GM12878 (cell line): ENCODE results near the gene OPRL1. TPM values are rescaled to one million over a fixed set of nuclear protein-coding genes. Genes with fewer than 3 reads are reported as not detected.

ENCODE experiments used
- ATAC-seq: fragments of 200-7000 bp; cut with Tn5 transposase; 3 replicates; pipeline ENCODE4 v1.9.1; 2020; ENCODE audit warnings: mild to moderate bottlenecking, moderate library complexity
- BruUV-seq: library from RNA; stranded (reverse); fragments of 400-500 nt; replicated peaks from 2 replicates; lab custom pipeline; 2021; lab: Mats Ljungman, UMichigan
- CTCF ChIA-PET: fragments of 300-600 bp; sonication (Branson Sonifier 250); formaldehyde crosslinking; extraction: SDS; loops from one replicate; lab custom pipeline; 2021; ENCODE audit warnings: inconsistent platforms; lab: Yijun Ruan, JAX
- POLR2A ChIA-PET: fragments of 350-600 bp; formaldehyde crosslinking; extraction: SDS; loops from one replicate; lab custom pipeline; 2021; ENCODE audit warnings: inconsistent platforms; lab: Charles Lee
- RAD21 ChIA-PET: fragments of 300-600 bp; sonication (Branson Sonifier 250); formaldehyde crosslinking; loops from one replicate; lab custom pipeline; 2023; ENCODE audit warnings: antibody characterized with exemption; ENCODE audit not compliant: unreplicated experiment; lab: Charles Lee
- SMC1A ChIA-PET: fragments of 300-600 bp; sonication (Branson Sonifier 250); formaldehyde crosslinking; loops from one replicate; lab custom pipeline; 2023; ENCODE audit not compliant: unreplicated experiment, uncharacterized antibody; lab: Charles Lee
- DNase-seq: peaks from one replicate; pipeline ENCODE4 v3.0.0-alpha.2; 2011; ENCODE audit warnings: low read depth, low spot score
- FAIRE-seq: peaks from 3 replicates; lab custom pipeline; 2011; peaks lifted over from hg19 to GRCh38; lab: Jason Lieb, UNC
- H2AFZ ChIP-seq: 2 replicates; pipeline ENCODE4 v1.6.0; 2011; ENCODE audit warnings: low read depth, low read length, control low read depth; ENCODE audit not compliant: control insufficient read depth
- H3K27ac ChIP-seq: 2 replicates; pipeline ENCODE4 v1.5.1; 2011; ENCODE audit warnings: control low read depth; ENCODE audit not compliant: control insufficient read depth, insufficient read depth
- H3K27me3 ChIP-seq, 2 experiments: replicated peaks in 1 of 2; 2 replicates each; pipeline versions ENCODE4 v1.6.0 to v1.6.1; 2011; ENCODE audit warnings: low read length in 1 of 2; ENCODE audit not compliant: control insufficient read depth in 2 of 2, insufficient read depth in 2 of 2
- H3K36me3 ChIP-seq, 2 experiments: 2 replicates each; pipeline ENCODE4 v1.5.1; 2011; ENCODE audit warnings: low read length in 1 of 2; ENCODE audit not compliant: control insufficient read depth in 2 of 2, insufficient read depth in 2 of 2
- H3K4me1 ChIP-seq: 2 replicates; pipeline ENCODE4 v1.6.1; 2011; ENCODE audit warnings: mild to moderate bottlenecking, low read length, moderate library complexity, mixed read lengths; ENCODE audit not compliant: control insufficient read depth, insufficient read depth
- H3K4me2 ChIP-seq: 2 replicates; pipeline ENCODE4 v1.6.0; 2011; ENCODE audit warnings: control low read depth; ENCODE audit not compliant: control insufficient read depth, insufficient read depth
- H3K4me3 ChIP-seq: fragments of 200-600 bp; sonication (generic); 2 replicates; pipeline ENCODE4 v1.5.1; 2016
- H3K79me2 ChIP-seq: 2 replicates; pipeline ENCODE4 v1.6.0; 2011; ENCODE audit warnings: low read length; ENCODE audit not compliant: control insufficient read depth, insufficient read depth
- H3K9ac ChIP-seq: 2 replicates; pipeline ENCODE4 v1.8.0; 2011; ENCODE audit warnings: low read length, control low read depth, mixed read lengths; ENCODE audit not compliant: control insufficient read depth, insufficient read depth
- H3K9me3 ChIP-seq: replicated peaks from 3 replicates; pipeline ENCODE4 v1.5.1; 2011; ENCODE audit warnings: mild to moderate bottlenecking, low read length; ENCODE audit not compliant: control insufficient read depth, insufficient read depth
- H4K20me1 ChIP-seq: 2 replicates; pipeline ENCODE4 v1.6.0; 2011; ENCODE audit not compliant: control insufficient read depth, insufficient read depth
- ATF7 ChIP-seq: fragments of 450-650 bp; IDR thresholded peaks from 2 replicates; pipeline ENCODE4 v1.6.1; 2016; ENCODE audit warnings: low read depth, mild to moderate bottlenecking
- CBX5 ChIP-seq: sonication (generic); IDR thresholded peaks from 2 replicates; pipeline ENCODE4 v1.6.1; 2016; ENCODE audit warnings: low read depth, moderate library complexity, mild to moderate bottlenecking, inconsistent platforms
- CHD2 ChIP-seq: IDR thresholded peaks from 2 replicates; pipeline ENCODE4 v1.6.1; 2011; ENCODE audit warnings: low read depth, low read length, improper control_type of control experiment, borderline replicate concordance
- DPF2 ChIP-seq: fragments of 450-650 bp; IDR thresholded peaks from 2 replicates; pipeline ENCODE4 v1.6.1; 2017; ENCODE audit warnings: mild to moderate bottlenecking
- GATAD2B ChIP-seq: fragments of 450-650 bp; conservative IDR thresholded peaks from 2 replicates; pipeline ENCODE4 v1.6.1; 2017; ENCODE audit warnings: low read depth, mild to moderate bottlenecking, moderate library complexity
- IKZF1 ChIP-seq: fragments of 450-650 bp; conservative IDR thresholded peaks from 2 replicates; pipeline ENCODE4 v1.6.1; 2017; ENCODE audit warnings: antibody characterized with exemption, mild to moderate bottlenecking
- KLF5 ChIP-seq: fragments of 450-650 bp; IDR thresholded peaks from 2 replicates; pipeline ENCODE4 v1.6.1; 2014; ENCODE audit warnings: mild to moderate bottlenecking; ENCODE audit not compliant: partially characterized antibody
- MEF2B ChIP-seq: fragments of 450-650 bp; IDR thresholded peaks from 2 replicates; pipeline ENCODE4 v1.6.1; 2018; ENCODE audit warnings: mild to moderate bottlenecking, moderate library complexity; ENCODE audit not compliant: partially characterized antibody, poor library complexity, severe bottlenecking
- MYC ChIP-seq: IDR thresholded peaks from 2 replicates; pipeline ENCODE4 v1.6.1; 2011; ENCODE audit warnings: mild to moderate bottlenecking, low read length, moderate library complexity, inconsistent platforms; ENCODE audit not compliant: insufficient read depth, insufficient replicate concordance, insufficient read length, severe bottlenecking
- NFXL1 ChIP-seq: fragments of 450-650 bp; IDR thresholded peaks from 2 replicates; pipeline ENCODE4 v1.6.1; 2017; ENCODE audit warnings: antibody characterized with exemption, mild to moderate bottlenecking, borderline replicate concordance
- RBBP5 ChIP-seq: fragments of 200-600 bp; sonication (generic); conservative IDR thresholded peaks from 2 replicates; pipeline ENCODE4 v1.6.1; 2016
- RELA ChIP-seq: fragments of 450-650 bp; IDR thresholded peaks from 2 replicates; pipeline ENCODE4 v1.8.0; 2014; ENCODE audit warnings: borderline replicate concordance; ENCODE audit not compliant: partially characterized antibody
- SMAD5 ChIP-seq: IDR thresholded peaks from 2 replicates; pipeline ENCODE4 v1.6.1; 2016; ENCODE audit warnings: antibody characterized with exemption, low read depth
- SMC3 ChIP-seq: IDR thresholded peaks from 2 replicates; pipeline ENCODE4 v1.6.1; 2011; ENCODE audit warnings: low read length, improper control_type of control experiment, borderline replicate concordance
- STAT1 ChIP-seq: fragments of 450-650 bp; conservative IDR thresholded peaks from 2 replicates; pipeline ENCODE4 v1.6.1; 2014; ENCODE audit warnings: antibody characterized with exemption, mild to moderate bottlenecking
- ZNF217 ChIP-seq: fragments of 450-650 bp; IDR thresholded peaks from 2 replicates; pipeline ENCODE4 v1.6.1; 2017; ENCODE audit warnings: antibody characterized with exemption, mild to moderate bottlenecking
- WGBS: methylation state at CpG from one replicate; pipeline ENCODE4 v1.1.6; 2016; ENCODE audit warnings: low lambda C conversion rate; ENCODE audit not compliant: insufficient replicate concordance, insufficient coverage; ENCODE audit errors: missing lambda C conversion rate; 5-methylcytosine and 5-hydroxymethylcytosine counted together
- in situ Hi-C: fragments of 300-500 bp; cut with MboI; formaldehyde crosslinking; loops from 9 replicates; pipeline ENCODE4 v1.14.3; 2018; ENCODE audit warnings: mixed read lengths
- intact Hi-C: fragments of 100-400 bp; cut with micrococcal nuclease; formaldehyde crosslinking; loops from one replicate; pipeline ENCODE4 v1.14.2; 2022; ENCODE audit not compliant: unreplicated experiment
- polyA plus RNA-seq, 11 experiments: library from polyadenylated mRNA; depleted of rRNA in 4 of 11; unstranded in 6 of 11; stranded (reverse) in 5 of 11; fragments of >200 nt; fragmentation: Nextera tagmentation in 4 of 11; fragmentation: Illumina TruSeq in 1 of 11; extraction: Ambion mirVana in 4 of 11; extraction: Trizol in 1 of 11; gene quantifications; 1 replicate in 1 of 11; 2 replicates in 10 of 11; pipeline versions ENCODE4 v1.2.1 to v1.2.3, GENCODE V29; 2011 to 2016; ENCODE audit warnings: inconsistent platforms in 2 of 11, missing spikeins in 2 of 11, low read depth in 1 of 11
- total RNA-seq, 4 experiments: library from RNA; depleted of rRNA in 3 of 4; stranded (reverse); fragments of >200 nt in 3 of 4; fragmentation: Illumina TruSeq in 1 of 4; extraction: Trizol in 1 of 4; gene quantifications; 2 replicates each; pipeline versions ENCODE4 v1.2.1 to v1.2.3, GENCODE V29; 2013 to 2021
- TF ChIP-seq, protein P1 (sequence below): fragments of 450-650 bp; IDR thresholded peaks from 2 replicates; pipeline ENCODE4 v1.6.1; 2017; ENCODE audit warnings: mild to moderate bottlenecking, moderate library complexity

Gene OPRL1
- total and polyA plus RNA-seq, 10 of the 15 experiments (the other 5 are each of a cell fraction or from before 2014, with no cell fraction given): 0.04 to 0.41 (median 0.24) TPM; not detected in 1

GRCh38 chr20:64055893-64056638 lies 23.8 kb upstream of the OPRL1 start (continued):
- TF ChIP-seq MEF2B (peak; percentile 89), KLF5 (no peak), IKZF1 (peak; percentile 42), GATAD2B (0 out of 2 replicates have a peak, but pooled peaks have one; percentile 60), ZNF217 (peak; percentile 90), DPF2 (0 out of 2 replicates have a peak, but pooled peaks have one; percentile 45)

GRCh38 chr20:64056639-64056888 lies 23.3 kb upstream of the OPRL1 start:
- ChIA-PET CTCF (interaction anchor here (0.9 to 9.2 kb wide), 6 partner anchors 10 to 192 kb away, joined by 3 to 108 read pairs (median 8); partner anchors contain the start of genes PRPF6, SAMD10 and TPD52L2), SMC1A (no interaction called here), POLR2A (interaction anchor here (0.6 to 2.6 kb wide), 5 partner anchors 17 to 77 kb away, joined by 3 to 28 read pairs (median 4); no protein-coding TSS in a partner anchor), RAD21 (interaction anchor here (1.3 to 7.1 kb wide), 5 partner anchors 16 to 75 kb away, joined by 3 to 78 read pairs (median 7); partner anchors contain the start of gene PRPF6)
- H3K4me1 ChIP-seq: peaks cover 48% of the 10 kb centered on the region
- no peaks in the 10 kb centered on the region for H3K36me3 ChIP-seq
- no peak overlapping the region for H2AFZ ChIP-seq
- in situ Hi-C loops (no loop called here), intact Hi-C loops (loop anchor here (2.0 to 10.0 kb wide), 4 partner anchors 18 to 192 kb away; partner anchors contain the start of genes ABHD16B, PRPF6, TPD52L2 and UCKL1)
- H3K4me3 ChIP-seq: no peak overlapping the region
- H3K27ac ChIP-seq: peak overlapping the region; percentile 50
- no peaks in the 10 kb centered on the region for H3K9me3 ChIP-seq
- H3K79me2 ChIP-seq: no peaks in the 10 kb centered on the region; the same call in none of the 2 replicates
- H3K9ac ChIP-seq: no peak overlapping the region
- 65% methylated on average over 7 of the region's 7 CpGs for WGBS
- H4K20me1 ChIP-seq: no peaks in the 10 kb centered on the region
- BruUV-seq: no TSS peak
- no peaks in the 10 kb centered on the region; a peak in 1 of 4 replicates for H3K27me3 ChIP-seq
- peak overlapping the region; percentile 90; the same call in 1 of the 2 replicates for H3K4me2 ChIP-seq
- no peak for ATAC-seq
- FAIRE-seq: no peak
- DNase-seq: no peak
- TF ChIP-seq ATF7 (no peak), SMC3 (no peak), SMAD5 (no peak), STAT1 (no peak), CBX5 (no peak), RBBP5 (no peak), RELA (no peak), CHD2 (no peak), MYC (no peak), NFXL1 (no peak)
- TF ChIP-seq, protein P1, sequence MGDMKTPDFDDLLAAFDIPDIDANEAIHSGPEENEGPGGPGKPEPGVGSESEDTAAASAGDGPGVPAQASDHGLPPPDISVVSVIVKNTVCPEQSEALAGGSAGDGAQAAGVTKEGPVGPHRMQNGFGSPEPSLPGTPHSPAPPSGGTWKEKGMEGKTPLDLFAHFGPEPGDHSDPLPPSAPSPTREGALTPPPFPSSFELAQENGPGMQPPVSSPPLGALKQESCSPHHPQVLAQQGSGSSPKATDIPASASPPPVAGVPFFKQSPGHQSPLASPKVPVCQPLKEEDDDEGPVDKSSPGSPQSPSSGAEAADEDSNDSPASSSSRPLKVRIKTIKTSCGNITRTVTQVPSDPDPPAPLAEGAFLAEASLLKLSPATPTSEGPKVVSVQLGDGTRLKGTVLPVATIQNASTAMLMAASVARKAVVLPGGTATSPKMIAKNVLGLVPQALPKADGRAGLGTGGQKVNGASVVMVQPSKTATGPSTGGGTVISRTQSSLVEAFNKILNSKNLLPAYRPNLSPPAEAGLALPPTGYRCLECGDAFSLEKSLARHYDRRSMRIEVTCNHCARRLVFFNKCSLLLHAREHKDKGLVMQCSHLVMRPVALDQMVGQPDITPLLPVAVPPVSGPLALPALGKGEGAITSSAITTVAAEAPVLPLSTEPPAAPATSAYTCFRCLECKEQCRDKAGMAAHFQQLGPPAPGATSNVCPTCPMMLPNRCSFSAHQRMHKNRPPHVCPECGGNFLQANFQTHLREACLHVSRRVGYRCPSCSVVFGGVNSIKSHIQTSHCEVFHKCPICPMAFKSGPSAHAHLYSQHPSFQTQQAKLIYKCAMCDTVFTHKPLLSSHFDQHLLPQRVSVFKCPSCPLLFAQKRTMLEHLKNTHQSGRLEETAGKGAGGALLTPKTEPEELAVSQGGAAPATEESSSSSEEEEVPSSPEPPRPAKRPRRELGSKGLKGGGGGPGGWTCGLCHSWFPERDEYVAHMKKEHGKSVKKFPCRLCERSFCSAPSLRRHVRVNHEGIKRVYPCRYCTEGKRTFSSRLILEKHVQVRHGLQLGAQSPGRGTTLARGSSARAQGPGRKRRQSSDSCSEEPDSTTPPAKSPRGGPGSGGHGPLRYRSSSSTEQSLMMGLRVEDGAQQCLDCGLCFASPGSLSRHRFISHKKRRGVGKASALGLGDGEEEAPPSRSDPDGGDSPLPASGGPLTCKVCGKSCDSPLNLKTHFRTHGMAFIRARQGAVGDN: no peak
